ENCODE results near the gene NPAS3. TPM values are rescaled to one million over a fixed set of nuclear protein-coding genes. Genes with fewer than 3 reads are reported as not detected.

NPAS3 gene
- total RNA-seq, 3 donors from 2014 or later = 0.96 to 4.0 (median 2.0) TPM

DNA sequence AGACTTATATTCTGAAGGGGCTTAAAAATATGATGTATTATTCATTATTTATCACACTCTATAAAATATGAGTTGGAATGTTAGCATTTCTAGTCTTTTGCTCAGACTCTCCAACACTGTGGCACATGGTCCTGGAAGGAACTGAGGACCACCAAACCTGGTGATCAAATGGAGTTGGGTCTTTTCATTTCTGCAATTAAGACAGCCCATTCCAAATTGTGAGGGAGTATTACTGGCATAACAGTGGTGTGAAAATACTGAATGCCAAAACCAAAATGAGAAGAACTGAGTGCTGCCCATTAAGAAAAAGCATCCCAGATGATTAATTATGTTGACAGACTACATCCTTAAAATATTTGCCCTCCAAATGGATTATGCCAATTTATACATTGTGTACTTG lies 90.8 kb downstream of the NPAS3 start:
- H3K4me1 ChIP-seq = no peaks in the 10 kb centered on the region
- no peak for DNase-seq (ENCODE audit: low spot score in 2 of 2)
- no peak overlapping the region for H3K27ac ChIP-seq
- intact Hi-C loops (cut with DNase I; ENCODE audit: low total_unique reads) = no loop called here
- no peaks in the 10 kb centered on the region for H3K36me3 ChIP-seq
- H3K27me3 ChIP-seq = no peaks in the 10 kb centered on the region
- TF ChIP-seq POLR2A (IDR thresholded peaks at IDR 0.05) (no peak), CTCF (IDR thresholded peaks at IDR 0.05) (no peak), POLR2AphosphoS5 (IDR thresholded peaks at IDR 0.05) (no peak)
- no peak overlapping the region for H3K4me3 ChIP-seq
- H3K9me3 ChIP-seq = no peaks in the 10 kb centered on the region

DNA sequence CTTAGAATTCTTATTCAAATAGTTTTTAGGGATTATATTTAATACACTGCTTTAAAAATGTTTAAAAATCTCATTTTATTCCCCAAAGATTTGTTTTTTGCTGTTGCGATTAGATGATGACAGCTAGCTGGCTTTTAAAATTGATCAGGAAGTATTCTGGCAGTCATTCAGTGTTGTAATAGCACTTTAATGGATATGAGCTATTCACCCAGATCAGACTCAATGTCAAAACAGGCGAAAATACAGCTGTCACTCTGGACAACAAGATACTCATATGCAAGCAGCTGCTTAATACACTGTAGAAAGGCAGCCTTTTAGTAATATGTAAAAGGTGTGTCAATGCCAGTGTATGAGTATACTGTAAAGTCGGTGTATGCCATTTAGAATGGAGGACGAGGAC lies 91.7 kb downstream of the NPAS3 start:
- Histone ChIP-seq H3K36me3 (no peaks in the 10 kb centered on the region), H3K27ac (no peak overlapping the region), H3K9me3 (no peaks in the 10 kb centered on the region), H3K4me3 (no peak overlapping the region), H3K27me3 (no peaks in the 10 kb centered on the region), H3K4me1 (no peaks in the 10 kb centered on the region)
- no peak for DNase-seq (ENCODE audit: low spot score in 2 of 2)
- intact Hi-C loops (cut with DNase I; ENCODE audit: low total_unique reads) = no loop called here
- TF ChIP-seq CTCF (IDR thresholded peaks at IDR 0.05) (no peak), POLR2AphosphoS5 (IDR thresholded peaks at IDR 0.05) (no peak), POLR2A (IDR thresholded peaks at IDR 0.05) (no peak)

- TF ChIP-seq POLR2A (IDR thresholded peaks at IDR 0.05) = no peak
- TF ChIP-seq POLR2AphosphoS5 (IDR thresholded peaks at IDR 0.05) = no peak
- TF ChIP-seq CTCF (IDR thresholded peaks at IDR 0.05) = no peak
- H3K27ac ChIP-seq = no peak overlapping the region
- no peaks in the 10 kb centered on the region for H3K27me3 ChIP-seq
- intact Hi-C loops (cut with DNase I; ENCODE audit: low total_unique reads) = no loop called here
- H3K9me3 ChIP-seq = no peaks in the 10 kb centered on the region
- H3K36me3 ChIP-seq = no peaks in the 10 kb centered on the region
- no peak overlapping the region for H3K4me3 ChIP-seq
- no peak for DNase-seq (ENCODE audit: low spot score in 2 of 2)
- H3K4me1 ChIP-seq = no peaks in the 10 kb centered on the region
Observed at GRCh38 chr14:33035416-33036194, 96.9 kb downstream of the NPAS3 start.

DNA sequence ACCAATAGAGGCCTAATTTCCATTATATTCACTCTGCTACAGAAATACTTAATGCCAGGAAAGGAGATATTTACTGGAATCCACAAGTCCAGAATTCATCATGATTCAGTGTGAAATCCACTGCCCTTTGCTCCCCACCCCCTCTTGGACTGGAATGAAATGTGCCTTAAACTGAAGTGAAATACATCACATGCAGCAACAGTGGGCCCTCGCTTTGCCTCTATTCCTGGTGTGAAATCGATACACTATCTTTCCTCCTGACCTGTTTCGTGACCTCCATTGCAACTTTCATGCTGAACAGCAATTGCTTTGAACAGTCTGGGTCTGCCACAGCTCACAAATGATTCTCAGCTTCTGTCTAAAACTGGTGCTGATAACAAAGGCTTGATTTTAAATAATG lies 100.6 kb downstream of the NPAS3 start:
- intact Hi-C loops (cut with DNase I; ENCODE audit: low total_unique reads) = no loop called here
- Histone ChIP-seq H3K9me3 (peaks cover 5 to 6% of the 10 kb centered on the region in 2 donors), H3K36me3 (no peaks in the 10 kb centered on the region), H3K27ac (no peak overlapping the region), H3K27me3 (no peaks in the 10 kb centered on the region), H3K4me3 (no peak overlapping the region), H3K4me1 (no peaks in the 10 kb centered on the region)
- no peak for DNase-seq (ENCODE audit: low spot score in 2 of 2)
- TF ChIP-seq POLR2A (IDR thresholded peaks at IDR 0.05) (no peak), CTCF (IDR thresholded peaks at IDR 0.05) (no peak), POLR2AphosphoS5 (IDR thresholded peaks at IDR 0.05) (no peak)

GRCh38 chr14:33040372-33041140 lies 101.9 kb downstream of the NPAS3 start:
- no peak overlapping the region for H3K4me3 ChIP-seq
- TF ChIP-seq CTCF (IDR thresholded peaks at IDR 0.05) (no peak), POLR2A (IDR thresholded peaks at IDR 0.05) (no peak), POLR2AphosphoS5 (IDR thresholded peaks at IDR 0.05) (no peak)
- no peaks in the 10 kb centered on the region for H3K4me1 ChIP-seq
- H3K36me3 ChIP-seq = no peaks in the 10 kb centered on the region
- peaks cover 5 to 6% of the 10 kb centered on the region in 2 donors for H3K9me3 ChIP-seq
- no peak for DNase-seq (ENCODE audit: low spot score in 2 of 2)
- no peaks in the 10 kb centered on the region for H3K27me3 ChIP-seq
- no peak overlapping the region for H3K27ac ChIP-seq
- intact Hi-C loops (cut with DNase I; ENCODE audit: low total_unique reads) = loop anchor here (10.0 kb wide), 1 partner anchor 1544 kb away; no protein-coding TSS in a partner anchor

Measured in breast epithelium (tissue), 4 donors.